COLO829 (cell line): ENCODE results near the gene MGME1.
"Not testable (repeated sequence)": the region's sequence is repeated elsewhere in the genome, so short reads cannot be mapped to it uniquely, and the experiment has no call there.

Experiments used
- DNase-seq: peaks from one replicate; pipeline ENCODE4 v3.0.0; 2012; ENCODE audit warnings: low spot score

MGME1 gene

DNA sequence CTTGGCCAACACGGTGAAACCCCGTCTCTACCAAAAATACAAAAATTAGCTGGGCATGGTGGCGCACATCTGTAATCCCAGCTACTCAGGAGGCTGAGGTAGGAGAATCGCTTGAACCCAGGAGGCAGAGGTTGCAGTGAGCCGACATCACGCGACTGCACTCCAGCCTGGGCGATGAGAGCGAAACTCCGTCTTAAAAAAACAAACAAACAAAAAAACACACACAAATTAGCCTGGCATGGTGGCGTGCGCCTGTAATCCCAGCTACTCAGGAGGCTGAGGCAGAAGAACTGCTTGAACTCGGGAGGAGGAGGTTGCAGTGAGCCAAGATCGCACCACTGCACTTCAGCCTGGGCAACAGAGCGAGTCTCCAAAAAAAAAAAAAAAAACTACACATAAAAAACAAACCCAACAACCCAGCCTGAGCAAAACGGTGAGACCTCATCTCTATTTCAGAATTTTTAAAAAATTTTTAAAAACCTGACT lies 8.4 kb upstream of the MGME1 start:
- not testable (repeated sequence) for DNase-seq

DNA sequence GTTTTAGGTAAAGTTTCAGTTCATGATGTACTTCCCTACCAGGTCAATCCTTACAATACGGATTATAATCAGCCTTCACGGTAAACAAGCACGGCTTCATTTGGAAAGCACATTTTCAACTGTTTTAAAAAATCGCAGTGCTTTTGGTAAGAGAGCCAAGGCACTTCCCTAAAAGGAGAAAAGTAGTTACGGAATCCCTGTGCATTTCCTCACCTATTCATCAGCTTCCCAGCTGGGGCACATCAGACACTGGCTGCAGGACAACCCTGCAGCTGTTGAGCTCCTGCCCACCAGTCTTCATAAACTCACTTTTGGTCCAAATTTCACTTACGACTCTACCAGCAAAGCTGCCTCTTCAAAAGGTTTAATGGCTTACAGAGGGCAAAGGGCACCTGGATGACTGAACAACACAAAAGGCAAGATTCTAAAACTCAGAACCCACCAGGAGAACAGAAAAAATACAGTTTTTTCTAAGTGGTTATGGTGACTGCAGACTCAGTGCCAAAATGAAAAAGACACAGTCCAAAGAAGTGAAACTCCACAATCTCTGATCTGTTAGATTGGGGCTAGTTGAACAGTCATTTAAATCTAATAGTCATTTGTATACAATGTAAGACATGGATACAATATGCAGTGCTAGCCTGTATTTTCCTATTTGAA lies 7.8 kb upstream of the MGME1 start:
- no peak for DNase-seq

- no peak for DNase-seq
These were observed 7.3 kb upstream of the MGME1 start for GRCh38 chr20:17961587-17961940.

DNA sequence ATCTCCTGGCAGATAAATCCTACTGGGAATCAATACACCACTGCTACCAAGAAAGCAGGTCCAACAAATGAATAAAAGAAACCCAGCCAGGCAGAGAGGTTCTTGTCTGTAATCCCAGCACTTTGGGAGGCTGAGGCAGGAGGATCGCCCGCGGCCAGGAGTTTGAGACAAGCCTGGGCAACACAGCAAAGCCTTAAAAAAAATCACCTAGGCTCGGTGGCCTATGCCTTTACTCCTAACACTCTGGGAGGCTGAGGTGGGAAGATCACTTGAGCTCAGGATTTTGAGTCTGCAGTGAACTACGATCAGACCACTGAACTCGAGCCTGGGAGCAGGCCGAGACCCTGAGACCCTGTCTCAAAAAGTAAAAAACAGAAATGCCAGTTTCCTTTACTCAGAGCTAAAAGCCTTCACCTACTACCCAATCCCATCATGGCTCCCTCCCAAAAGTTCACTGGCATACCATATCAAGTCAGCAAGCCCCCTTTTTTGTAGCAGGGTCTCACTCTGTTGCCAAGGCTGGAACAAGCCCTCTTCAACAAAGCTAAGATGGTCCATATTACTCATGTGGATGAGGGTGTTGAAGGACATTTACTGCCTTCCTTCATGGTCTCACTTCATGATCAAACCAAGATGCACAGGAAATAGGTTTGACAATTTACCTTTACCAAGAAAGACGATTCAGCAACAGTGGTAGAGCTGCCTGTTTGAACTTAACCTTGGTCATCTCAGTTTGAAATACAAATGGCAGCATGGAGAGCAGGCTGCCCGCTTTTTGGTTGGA lies 5.5 kb upstream of the MGME1 start:
- no peak for DNase-seq

GRCh38 chr20:17964073-17964472 lies 4.7 kb upstream of the MGME1 start:
- DNase-seq: no peak

DNA sequence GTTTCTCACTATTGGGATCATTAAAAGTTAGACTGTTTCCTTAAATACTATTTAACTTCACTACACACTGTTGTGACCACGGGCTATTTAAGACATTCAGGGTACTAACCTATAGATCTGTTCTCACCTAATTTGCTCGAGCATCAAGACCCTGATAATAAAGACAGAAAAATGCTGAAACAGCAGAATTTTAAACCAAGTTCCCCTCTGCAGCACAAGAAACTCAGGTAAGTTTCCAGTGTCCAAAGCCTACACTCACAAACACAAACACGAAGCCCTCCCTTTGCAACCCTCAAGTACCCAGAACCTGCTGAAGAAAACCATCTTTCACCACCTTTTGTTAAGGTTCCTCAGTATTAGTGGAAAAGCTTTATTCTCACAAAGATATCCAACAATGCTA lies 4.2 kb upstream of the MGME1 start:
- DNase-seq: no peak

DNA sequence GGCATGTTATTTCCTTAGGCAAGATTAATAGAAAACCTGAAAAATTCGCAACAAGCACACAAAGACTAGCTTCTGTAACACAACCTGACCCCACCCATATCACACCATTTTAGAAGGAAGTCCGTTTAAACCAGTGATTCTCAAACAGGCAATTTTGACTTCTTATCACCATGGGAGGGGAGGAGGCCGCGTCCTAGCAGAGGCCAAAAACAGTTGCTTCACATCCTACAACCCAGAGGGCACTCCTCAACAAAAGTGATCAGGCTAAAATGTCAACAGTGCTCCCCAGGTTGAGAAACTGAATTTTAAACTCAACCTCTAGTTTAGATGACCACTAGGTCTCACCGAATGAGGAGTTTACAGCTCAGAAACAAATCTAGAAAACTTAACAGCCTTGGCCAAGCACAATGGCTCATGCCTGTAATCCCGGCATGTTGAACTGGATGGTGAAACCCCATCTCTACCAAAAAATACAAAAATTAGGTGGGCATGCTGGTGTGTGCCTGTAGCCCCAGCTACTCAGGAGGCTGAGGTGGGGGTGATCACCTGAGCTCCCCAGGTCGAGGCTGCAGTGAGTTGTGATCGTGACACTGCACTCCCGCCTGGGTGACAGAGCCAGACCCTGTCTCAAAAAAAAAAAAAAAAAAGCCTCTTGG lies 3.6 kb upstream of the MGME1 start:
- DNase-seq: no peak

GRCh38 chr20:17966432-17967310 lies 2.1 kb upstream of the MGME1 start:
- DNase-seq: no peak

DNA sequence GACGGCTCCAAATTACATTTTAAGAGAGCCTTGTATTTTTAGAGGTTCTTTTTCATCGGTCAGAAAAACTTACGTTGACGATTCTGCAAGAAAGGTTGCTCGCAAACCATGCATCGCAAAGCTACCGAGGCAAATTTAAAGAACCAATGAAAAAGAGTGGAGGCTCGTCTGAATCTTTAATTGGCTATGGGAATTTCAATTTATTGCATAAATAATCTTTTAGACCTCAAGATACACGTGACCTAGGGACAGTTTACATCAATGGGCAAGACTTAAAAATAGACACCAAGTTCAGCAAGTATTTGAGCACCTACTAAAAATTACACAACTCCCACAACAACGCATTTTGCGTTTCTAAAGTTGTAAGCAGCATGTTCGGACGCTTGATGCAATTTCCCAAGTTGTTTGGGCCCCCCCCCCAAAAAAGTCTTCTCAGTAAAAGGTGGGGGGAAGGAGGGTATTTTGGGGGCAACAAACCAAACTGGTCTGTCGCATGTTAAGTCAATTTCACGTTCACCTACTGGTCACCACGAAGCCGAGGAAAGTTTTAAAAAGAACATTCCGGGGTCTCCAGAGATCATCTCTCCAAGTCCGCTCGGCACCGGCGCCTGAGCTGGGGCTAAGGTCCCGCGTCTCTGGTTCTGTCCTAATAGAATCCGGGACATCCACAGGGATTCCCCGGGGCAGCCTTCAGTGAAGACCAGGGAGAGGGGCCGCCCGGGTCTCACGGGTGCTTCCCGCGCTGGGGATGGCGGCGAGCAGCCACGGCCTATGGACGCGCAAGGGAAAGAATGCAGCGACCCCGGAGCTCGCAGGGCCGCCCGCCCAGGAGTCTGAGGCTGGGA lies 1.1 kb upstream of the MGME1 start:
- no peak for DNase-seq

GRCh38 chr20:17969278-17969883 lies 563 bp downstream of the MGME1 start:
- no peak for DNase-seq

DNA sequence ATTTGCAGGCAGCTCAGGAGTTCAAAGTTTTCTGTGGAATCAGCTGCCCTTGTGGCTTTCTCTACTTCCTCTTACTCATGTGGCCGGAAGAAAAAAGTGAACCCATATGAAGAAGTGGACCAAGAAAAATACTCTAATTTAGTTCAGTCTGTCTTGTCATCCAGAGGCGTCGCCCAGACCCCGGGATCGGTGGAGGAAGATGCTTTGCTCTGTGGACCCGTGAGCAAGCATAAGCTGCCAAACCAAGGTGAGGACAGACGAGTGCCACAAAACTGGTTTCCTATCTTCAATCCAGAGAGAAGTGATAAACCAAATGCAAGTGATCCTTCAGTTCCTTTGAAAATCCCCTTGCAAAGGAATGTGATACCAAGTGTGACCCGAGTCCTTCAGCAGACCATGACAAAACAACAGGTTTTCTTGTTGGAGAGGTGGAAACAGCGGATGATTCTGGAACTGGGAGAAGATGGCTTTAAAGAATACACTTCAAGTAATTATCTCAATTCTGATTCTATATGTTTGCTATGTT lies 1.1 kb downstream of the MGME1 start:
- peak; percentile 79 for DNase-seq

- no peak for DNase-seq
These were observed 2.6 kb downstream of the MGME1 start for GRCh38 chr20:17971300-17972013.

- no peak for DNase-seq
These were observed 3.3 kb downstream of the MGME1 start for GRCh38 chr20:17972121-17972520.

- no peak for DNase-seq
These were observed 7.5 kb downstream of the MGME1 start for GRCh38 chr20:17976305-17976704.

GRCh38 chr20:17985388-17986018 lies 16.7 kb downstream of the MGME1 start:
- no peak for DNase-seq

GRCh38 chr20:17987988-17988387 lies 19.2 kb downstream of the MGME1 start:
- no peak for DNase-seq

GRCh38 chr20:17990278-17990972 lies 21.6 kb downstream of the MGME1 start:
- DNase-seq: no peak

DNA sequence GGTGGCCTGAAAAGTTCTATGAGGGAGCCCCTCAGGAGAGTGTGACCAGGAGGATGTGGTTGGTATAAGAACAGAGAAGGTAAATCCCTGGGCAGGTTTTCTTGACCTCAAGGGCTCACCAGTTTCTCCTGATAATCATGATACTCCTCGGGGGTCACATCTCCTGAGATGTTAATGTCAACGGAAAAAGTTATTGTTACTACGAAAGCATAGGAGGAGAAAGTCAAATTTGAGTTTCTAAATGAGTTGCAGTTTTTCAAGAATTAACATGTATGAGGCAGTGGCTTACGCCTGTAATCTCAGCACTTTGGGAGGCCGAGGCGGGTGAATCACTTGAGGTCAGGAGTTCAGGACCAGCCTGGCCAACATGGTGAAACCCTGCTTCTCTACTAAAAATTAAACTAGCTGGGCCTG lies 23.4 kb downstream of the MGME1 start:
- no peak for DNase-seq
